LNCaP clone FGC (cell line): Measurements from ENCODE around the gene PWP1.
"Not testable (repeated sequence)": the region's sequence is repeated elsewhere in the genome, so short reads cannot be mapped to it uniquely, and the experiment has no call there.

Source experiments
- DNase-seq: peaks from one replicate; pipeline ENCODE4 v3.0.0-alpha.2; 2011; ENCODE audit warnings: low read depth
- H3K4me3 ChIP-seq: 2 replicates; pipeline ENCODE4 v1.5.1; 2011; ENCODE audit warnings: mild to moderate bottlenecking, low read depth, low read length, control low read depth
- CTCF ChIP-seq: IDR thresholded peaks from 2 replicates; pipeline ENCODE4 v1.5.1; 2012; ENCODE audit warnings: mild to moderate bottlenecking; ENCODE audit not compliant: control insufficient read depth, insufficient read depth; ENCODE audit errors: extremely low read depth

Gene PWP1

GRCh38 chr12:107704041-107704440, 18.4 kb downstream of the PWP1 start:
- no peak overlapping the region for H3K4me3 ChIP-seq

GRCh38 chr12:107705522-107705921, 19.9 kb downstream of the PWP1 start:
- H3K4me3 ChIP-seq, DNase-seq: not testable (repeated sequence)

More at GRCh38 chr12:107704041-107704440, 18.4 kb downstream of the PWP1 start:
- DNase-seq, result no peak
- TF ChIP-seq CTCF, result no peak

GRCh38 chr12:107715780-107716179, 30.2 kb downstream of the PWP1 start:
- H3K4me3 ChIP-seq, result no peak overlapping the region
- TF ChIP-seq CTCF, result no peak
- DNase-seq, result no peak

GRCh38 chr12:107718606-107719005, 33.0 kb downstream of the PWP1 start:
- DNase-seq, result no peak
- no peak overlapping the region for H3K4me3 ChIP-seq
- no peak for TF ChIP-seq CTCF

GRCh38 chr12:107727327-107727726, 41.7 kb downstream of the PWP1 start:
- H3K4me3 ChIP-seq, DNase-seq: not testable (repeated sequence)

- not testable (repeated sequence) for H3K4me3 ChIP-seq, DNase-seq
Observed at GRCh38 chr12:107727742-107728141, 42.1 kb downstream of the PWP1 start.

- TF ChIP-seq CTCF, result no peak
- DNase-seq, result no peak
- H3K4me3 ChIP-seq, result no peak overlapping the region
Observed at GRCh38 chr12:107730618-107731341, 45.2 kb downstream of the PWP1 start.

GRCh38 chr12:107731366-107731765, 45.8 kb downstream of the PWP1 start:
- no peak for TF ChIP-seq CTCF
- no peak for DNase-seq
- H3K4me3 ChIP-seq, result no peak overlapping the region
